ENCODE data around the gene TEAD4. TPM values are rescaled to one million over a fixed set of nuclear protein-coding genes. Genes with fewer than 3 reads are reported as not detected.

TEAD4 gene
- total RNA-seq, 1 donor from 2014 or later: 10.8 TPM

DNA sequence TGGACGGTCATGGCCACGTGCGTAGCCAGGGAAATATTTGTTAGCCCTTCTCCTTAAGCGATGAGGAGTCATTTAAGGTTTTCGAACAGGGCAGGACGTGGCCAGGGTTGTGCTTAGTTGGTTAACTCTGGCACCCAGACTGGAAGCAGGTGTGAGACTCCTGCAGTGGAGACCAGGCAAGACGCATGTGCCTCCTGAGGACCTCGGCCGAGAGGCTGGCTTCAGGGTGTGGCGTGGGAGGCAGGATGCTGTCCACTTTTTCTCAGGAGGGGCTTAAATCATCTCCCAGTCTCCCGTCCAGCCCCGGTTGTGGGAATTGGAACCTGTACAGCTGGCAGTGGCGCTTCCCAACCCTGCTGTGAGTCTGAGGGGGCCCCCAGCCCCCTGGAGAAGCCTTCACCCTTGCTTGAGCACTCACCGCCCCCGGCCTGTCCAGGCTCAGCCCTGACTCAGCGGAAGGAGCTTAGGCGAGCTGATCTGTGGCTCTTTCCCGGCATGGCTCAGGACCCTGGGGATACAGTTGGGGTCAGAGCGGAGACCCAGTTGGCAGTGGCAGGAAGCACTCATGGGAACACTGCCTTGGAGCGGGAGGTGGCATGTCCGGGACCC, 71.7 kb downstream of the TEAD4 start:
- H3K4me3 Mint-ChIP-seq: no peak overlapping the region
- TF ChIP-seq, protein P1, sequence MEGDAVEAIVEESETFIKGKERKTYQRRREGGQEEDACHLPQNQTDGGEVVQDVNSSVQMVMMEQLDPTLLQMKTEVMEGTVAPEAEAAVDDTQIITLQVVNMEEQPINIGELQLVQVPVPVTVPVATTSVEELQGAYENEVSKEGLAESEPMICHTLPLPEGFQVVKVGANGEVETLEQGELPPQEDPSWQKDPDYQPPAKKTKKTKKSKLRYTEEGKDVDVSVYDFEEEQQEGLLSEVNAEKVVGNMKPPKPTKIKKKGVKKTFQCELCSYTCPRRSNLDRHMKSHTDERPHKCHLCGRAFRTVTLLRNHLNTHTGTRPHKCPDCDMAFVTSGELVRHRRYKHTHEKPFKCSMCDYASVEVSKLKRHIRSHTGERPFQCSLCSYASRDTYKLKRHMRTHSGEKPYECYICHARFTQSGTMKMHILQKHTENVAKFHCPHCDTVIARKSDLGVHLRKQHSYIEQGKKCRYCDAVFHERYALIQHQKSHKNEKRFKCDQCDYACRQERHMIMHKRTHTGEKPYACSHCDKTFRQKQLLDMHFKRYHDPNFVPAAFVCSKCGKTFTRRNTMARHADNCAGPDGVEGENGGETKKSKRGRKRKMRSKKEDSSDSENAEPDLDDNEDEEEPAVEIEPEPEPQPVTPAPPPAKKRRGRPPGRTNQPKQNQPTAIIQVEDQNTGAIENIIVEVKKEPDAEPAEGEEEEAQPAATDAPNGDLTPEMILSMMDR (conservative IDR thresholded peaks at IDR 0.05): no peak
- DNase-seq (ENCODE audit: extremely low spot score, unreplicated experiment): no peak
- H3K36me3 Mint-ChIP-seq: peaks cover 4% of the 10 kb centered on the region
- H3K4me1 Mint-ChIP-seq (ENCODE audit: unreplicated experiment): peaks cover 9% of the 10 kb centered on the region
- H3K27me3 Mint-ChIP-seq: no peaks in the 10 kb centered on the region
- no peaks in the 10 kb centered on the region for H3K9me3 Mint-ChIP-seq
- H3K27ac Mint-ChIP-seq: no peak overlapping the region

DNA sequence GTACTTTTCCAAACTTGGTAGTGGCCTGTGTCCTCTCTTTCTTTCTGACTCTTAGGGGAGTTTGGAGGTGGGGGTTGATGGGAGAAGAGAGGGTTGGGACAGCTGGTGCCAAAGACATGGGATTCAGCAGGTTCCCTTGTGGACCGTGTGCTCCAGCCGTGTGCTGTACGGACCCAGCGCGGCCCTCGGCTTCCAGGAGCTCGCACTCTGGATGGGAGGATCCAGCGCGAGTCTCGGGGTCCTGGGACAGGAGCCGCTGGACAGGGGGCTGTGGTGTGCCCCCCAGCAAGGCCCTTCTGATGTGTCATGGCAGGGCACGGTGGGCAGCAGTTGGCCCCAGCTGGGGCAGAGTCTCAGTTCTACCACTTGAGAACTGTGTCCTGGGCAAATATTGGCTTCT, 73.0 kb downstream of the TEAD4 start:
- H3K27me3 Mint-ChIP-seq: no peaks in the 10 kb centered on the region
- H3K36me3 Mint-ChIP-seq: peaks cover 4% of the 10 kb centered on the region
- H3K9me3 Mint-ChIP-seq: no peaks in the 10 kb centered on the region
- DNase-seq (ENCODE audit: extremely low spot score, unreplicated experiment): no peak
- no peak overlapping the region for H3K27ac Mint-ChIP-seq
- no peak overlapping the region for H3K4me3 Mint-ChIP-seq
- TF ChIP-seq, protein P1 (conservative IDR thresholded peaks at IDR 0.05): no peak
- H3K4me1 Mint-ChIP-seq (ENCODE audit: unreplicated experiment): peaks cover 9% of the 10 kb centered on the region

DNA sequence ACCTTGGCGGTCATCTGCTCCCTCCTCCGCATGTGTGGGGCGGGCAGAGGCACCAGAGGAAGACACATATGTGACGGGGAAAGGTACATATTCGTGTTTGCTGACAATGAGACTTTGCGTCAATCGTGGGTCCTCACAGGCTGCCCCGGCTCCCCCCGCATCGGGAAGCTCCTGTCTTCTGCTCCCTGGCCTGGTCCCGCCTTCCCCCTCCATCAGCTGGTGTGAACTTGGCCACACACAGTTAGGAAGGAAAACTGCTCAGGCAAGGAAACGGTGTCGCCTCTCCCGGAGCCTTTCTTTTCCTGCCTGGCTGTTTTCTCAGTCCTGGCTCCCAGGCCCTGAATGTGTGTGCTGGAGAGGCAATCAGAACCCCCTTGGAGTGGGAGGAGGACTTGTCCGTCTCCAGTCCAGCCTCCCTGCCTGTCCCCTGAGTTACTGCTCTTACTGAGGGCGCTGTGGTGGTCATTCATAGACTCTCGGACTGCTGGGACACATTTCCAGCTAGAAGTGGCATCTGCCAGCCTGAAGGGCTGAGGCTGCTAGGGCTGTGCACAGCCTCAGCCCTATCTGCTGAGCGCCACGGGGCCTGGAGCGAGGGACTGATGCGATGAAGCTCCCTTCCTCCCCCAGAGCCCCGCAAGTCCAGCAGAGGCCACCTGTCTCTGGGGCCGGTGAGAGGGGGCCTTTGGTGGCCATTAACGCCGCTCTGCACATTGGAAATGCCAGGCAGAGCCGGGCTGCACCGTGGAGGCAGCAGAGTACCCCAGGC, 73.8 kb downstream of the TEAD4 start:
- DNase-seq (ENCODE audit: extremely low spot score, unreplicated experiment): no peak
- H3K4me3 Mint-ChIP-seq: no peak overlapping the region
- H3K36me3 Mint-ChIP-seq: peaks cover 4% of the 10 kb centered on the region
- TF ChIP-seq, protein P1 (conservative IDR thresholded peaks at IDR 0.05): no peak
- peaks cover 9% of the 10 kb centered on the region for H3K4me1 Mint-ChIP-seq (ENCODE audit: unreplicated experiment)
- no peaks in the 10 kb centered on the region for H3K9me3 Mint-ChIP-seq
- H3K27me3 Mint-ChIP-seq: no peaks in the 10 kb centered on the region
- no peak overlapping the region for H3K27ac Mint-ChIP-seq

DNA sequence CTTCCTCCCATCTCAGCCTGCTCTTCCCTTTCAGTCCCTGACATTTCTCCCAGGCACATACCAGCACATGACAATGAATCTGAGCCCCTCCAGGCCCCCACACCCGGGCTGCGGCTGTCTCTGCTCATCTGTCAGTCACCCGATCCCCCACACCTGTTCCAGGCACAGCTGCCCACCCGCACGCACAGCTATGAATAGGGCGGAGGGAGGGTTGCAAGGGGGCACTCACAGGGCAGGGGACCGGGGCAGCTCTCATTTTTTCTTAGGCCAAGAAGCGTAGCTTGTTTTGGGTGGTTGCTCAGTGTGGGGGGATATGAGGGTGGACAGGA, 74.3 kb downstream of the TEAD4 start:
- DNase-seq (ENCODE audit: extremely low spot score, unreplicated experiment): no peak
- peak overlapping the region; percentile 20 for H3K27ac Mint-ChIP-seq
- H3K27me3 Mint-ChIP-seq: no peaks in the 10 kb centered on the region
- no peaks in the 10 kb centered on the region for H3K36me3 Mint-ChIP-seq
- H3K4me3 Mint-ChIP-seq: no peak overlapping the region
- H3K9me3 Mint-ChIP-seq: no peaks in the 10 kb centered on the region
- TF ChIP-seq, protein P1 (conservative IDR thresholded peaks at IDR 0.05): no peak
- H3K4me1 Mint-ChIP-seq (ENCODE audit: unreplicated experiment): peaks cover 9% of the 10 kb centered on the region

DNA sequence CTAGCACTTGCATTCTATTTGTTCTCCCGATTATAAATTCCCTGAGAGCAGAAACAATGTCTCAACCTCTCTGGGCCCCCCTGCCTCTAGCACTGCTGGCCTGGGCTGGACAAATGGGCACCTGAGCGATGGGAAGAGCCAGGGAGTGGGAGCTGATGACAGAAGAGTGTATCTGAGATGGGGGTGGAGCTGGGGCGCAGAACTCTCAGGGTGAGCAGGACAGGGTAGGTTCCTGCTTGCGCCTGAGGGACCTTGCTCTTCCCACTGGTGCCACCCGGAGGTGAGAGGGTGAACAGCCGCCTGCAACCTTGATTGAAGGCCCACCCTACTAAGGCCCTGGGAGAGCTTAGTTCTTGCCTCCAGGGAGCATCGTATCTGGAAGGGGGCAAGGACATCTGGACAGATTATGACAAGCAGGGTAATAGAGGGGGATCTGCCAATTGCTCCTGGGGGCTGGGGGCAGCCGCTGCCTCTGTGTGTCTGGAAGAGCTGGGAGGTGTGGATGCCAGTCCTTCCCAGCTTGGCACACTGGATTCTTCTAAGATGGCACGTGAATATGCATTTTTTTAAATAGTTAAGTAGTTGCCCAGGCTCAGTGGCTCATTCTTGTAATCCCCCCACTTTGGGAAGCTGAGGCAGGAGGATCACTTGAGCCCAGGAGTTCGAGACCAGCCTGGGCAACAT, 75.0 kb downstream of the TEAD4 start:
- Mint-ChIP-seq H3K4me3 (no peak overlapping the region), H3K36me3 (peaks cover 3% of the 10 kb centered on the region), H3K4me1 (ENCODE audit: unreplicated experiment) (peaks cover 9% of the 10 kb centered on the region), H3K27ac (peak overlapping the region; percentile 20), H3K9me3 (no peaks in the 10 kb centered on the region), H3K27me3 (peaks cover 3% of the 10 kb centered on the region)
- TF ChIP-seq, protein P1 (conservative IDR thresholded peaks at IDR 0.05): peak; percentile 82
- DNase-seq (ENCODE audit: extremely low spot score, unreplicated experiment): no peak
